Measurements from ENCODE around the gene TKFC. TPM values are rescaled to one million over a fixed set of nuclear protein-coding genes. Genes with fewer than 3 reads are reported as not detected.

TKFC gene
- total RNA-seq, 4 donors from 2014 or later, result 32.9 to 103 (median 40.4) TPM

DNA sequence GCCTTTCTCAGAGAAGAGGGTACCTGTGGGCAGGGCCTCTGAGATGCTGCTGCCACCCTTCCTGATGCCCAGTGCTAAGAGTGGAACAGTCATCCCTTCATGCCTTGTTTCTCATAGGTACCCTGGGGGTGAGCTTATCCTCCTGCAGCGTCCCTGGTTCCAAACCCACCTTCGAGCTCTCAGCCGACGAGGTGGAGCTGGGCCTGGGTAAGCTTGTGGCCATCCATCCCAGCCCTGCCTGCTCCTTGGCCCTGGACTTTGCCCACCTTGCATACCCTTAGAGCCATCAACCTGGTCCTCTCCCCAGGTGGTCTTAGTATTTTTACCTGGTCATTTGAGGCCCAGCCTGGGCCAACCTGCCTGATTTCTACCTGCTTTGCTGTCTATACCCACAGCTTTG is 8.7 kb downstream of the TKFC start:
- WGBS, 2 donors (ENCODE audit: low coverage in 1 of 2), result 100% methylated on average over 4 of the region's 4 CpGs; no CpG with 5 or more reads in 1 of the 2 donors
- no peaks in the 10 kb centered on the region for H3K36me3 ChIP-seq

DNA sequence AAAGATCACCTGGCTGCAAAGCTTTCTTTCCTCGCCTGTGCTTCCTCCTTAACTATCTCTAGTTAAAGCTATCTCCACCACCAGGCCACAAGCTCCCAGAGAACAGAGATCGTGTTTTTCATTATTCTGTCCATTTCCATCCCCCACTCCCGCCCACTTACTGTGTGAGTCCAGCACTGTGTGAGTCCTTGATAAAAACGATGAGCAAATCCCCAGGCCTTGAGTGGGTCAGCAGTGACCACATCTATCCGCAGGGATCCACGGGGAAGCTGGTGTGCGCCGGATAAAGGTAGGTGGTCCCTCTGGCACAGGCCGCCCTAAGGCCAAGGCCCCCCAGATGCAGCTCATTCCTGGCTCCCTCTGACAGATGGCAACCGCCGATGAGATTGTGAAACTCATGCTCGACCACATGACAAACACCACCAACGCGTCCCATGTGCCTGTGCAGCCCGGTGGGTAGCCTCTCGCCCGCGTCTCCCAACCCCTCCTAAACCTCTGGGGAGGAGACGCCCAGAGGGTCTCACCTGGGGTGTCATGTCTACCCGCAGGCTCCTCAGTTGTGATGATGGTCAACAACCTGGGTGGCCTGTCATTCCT is 9.3 kb downstream of the TKFC start:
- Histone ChIP-seq H3K4me3 (no peak overlapping the region), H3K9me3 (no peaks in the 10 kb centered on the region), H3K36me3 (no peaks in the 10 kb centered on the region), H3K27ac (no peak overlapping the region), H3K27me3 (no peaks in the 10 kb centered on the region), H3K4me1 (peaks cover 0 to 14% (median 7%) of the 10 kb centered on the region in 4 donors)
- TF ChIP-seq CTCF (IDR thresholded peaks at IDR 0.05), result no peak
- no peak for TF ChIP-seq EP300 (IDR thresholded peaks at IDR 0.05; ENCODE audit: low read depth)
- no peak for TF ChIP-seq POLR2A (IDR thresholded peaks at IDR 0.05)
- no peak for TF ChIP-seq POLR2AphosphoS5 (IDR thresholded peaks at IDR 0.05)
- 90 to 93% methylated on average over 5 to 20 of the region's 20 CpGs for WGBS, 2 donors (ENCODE audit: low coverage in 1 of 2)
- DNase-seq, result no peak
- intact Hi-C loops (cut with DNase I; ENCODE audit: low total_unique reads) (no loop called here), in situ Hi-C loops (cut with MboI; ENCODE audit: low pct_ligation_motif_present in 1 of 4, low pct_unique_long_range_greater_than_20kb in 1 of 4, low sequenced_read_pairs in 3 of 4) (loop anchor here in 1 of 4 donors (25.0 kb wide), 1 partner anchor 505 kb away; the partner anchor contains the start of gene CCDC86)

More for the DNA sequence above, 8.7 kb downstream of the TKFC start:
- DNase-seq, result no peak
- H3K27ac ChIP-seq, result no peak overlapping the region
- H3K4me1 ChIP-seq, result peaks cover 0 to 10% (median 4%) of the 10 kb centered on the region in 4 donors
- TF ChIP-seq POLR2AphosphoS5 (IDR thresholded peaks at IDR 0.05), result no peak
- TF ChIP-seq EP300 (IDR thresholded peaks at IDR 0.05; ENCODE audit: low read depth), result no peak
- TF ChIP-seq CTCF (IDR thresholded peaks at IDR 0.05), result no peak
- TF ChIP-seq POLR2A (IDR thresholded peaks at IDR 0.05), result no peak
- in situ Hi-C loops (cut with MboI; ENCODE audit: low pct_ligation_motif_present in 1 of 4, low pct_unique_long_range_greater_than_20kb in 1 of 4, low sequenced_read_pairs in 3 of 4), result loop anchor here in 1 of 4 donors (25.0 kb wide), 1 partner anchor 504 kb away; the partner anchor contains the start of gene CCDC86
- no peaks in the 10 kb centered on the region for H3K27me3 ChIP-seq
- intact Hi-C loops (cut with DNase I; ENCODE audit: low total_unique reads), result no loop called here
- H3K9me3 ChIP-seq, result no peaks in the 10 kb centered on the region
- H3K4me3 ChIP-seq, result no peak overlapping the region

- 81 to 95% methylated on average over 5 to 27 of the region's 29 CpGs for WGBS, 2 donors (ENCODE audit: low coverage in 1 of 2)
- intact Hi-C loops (cut with DNase I; ENCODE audit: low total_unique reads) (no loop called here), in situ Hi-C loops (cut with MboI; ENCODE audit: low pct_ligation_motif_present in 1 of 4, low pct_unique_long_range_greater_than_20kb in 1 of 4, low sequenced_read_pairs in 3 of 4) (loop anchor here in 1 of 4 donors (25.0 kb wide), 1 partner anchor 507 kb away; the partner anchor contains the start of gene CCDC86)
- peaks cover 0 to 5% (median under 1%) of the 10 kb centered on the region in 4 donors for H3K36me3 ChIP-seq
- no peak for DNase-seq
- no peak overlapping the region for H3K27ac ChIP-seq
- H3K27me3 ChIP-seq, result no peaks in the 10 kb centered on the region
- peaks cover 0 to 14% (median 7%) of the 10 kb centered on the region in 4 donors for H3K4me1 ChIP-seq
- TF ChIP-seq POLR2A (IDR thresholded peaks at IDR 0.05) (no peak), POLR2AphosphoS5 (IDR thresholded peaks at IDR 0.05) (no peak), CTCF (IDR thresholded peaks at IDR 0.05) (no peak), EP300 (IDR thresholded peaks at IDR 0.05; ENCODE audit: low read depth) (no peak)
- no peak overlapping the region for H3K4me3 ChIP-seq
- H3K9me3 ChIP-seq, result no peaks in the 10 kb centered on the region
These were observed 11.0 kb downstream of the TKFC start for GRCh38 chr11:61343792-61344745.

- 80% methylated on average over 2 of the region's 4 CpGs; no CpG with 5 or more reads in 1 of the 2 donors for WGBS, 2 donors (ENCODE audit: low coverage in 1 of 2)
- Histone ChIP-seq H3K9me3 (no peaks in the 10 kb centered on the region), H3K36me3 (peaks cover 0 to 11% (median 4%) of the 10 kb centered on the region in 4 donors), H3K4me3 (no peak overlapping the region), H3K27ac (no peak overlapping the region), H3K4me1 (peaks cover 0 to 14% (median 7%) of the 10 kb centered on the region in 4 donors), H3K27me3 (no peaks in the 10 kb centered on the region)
- DNase-seq, result no peak
- intact Hi-C loops (cut with DNase I; ENCODE audit: low total_unique reads), result no loop called here
- TF ChIP-seq POLR2A (IDR thresholded peaks at IDR 0.05) (no peak), EP300 (IDR thresholded peaks at IDR 0.05; ENCODE audit: low read depth) (no peak), POLR2AphosphoS5 (IDR thresholded peaks at IDR 0.05) (no peak), CTCF (IDR thresholded peaks at IDR 0.05) (no peak)
- in situ Hi-C loops (cut with MboI; ENCODE audit: low pct_ligation_motif_present in 1 of 4, low pct_unique_long_range_greater_than_20kb in 1 of 4, low sequenced_read_pairs in 3 of 4), result loop anchor here in 1 of 4 donors (25.0 kb wide), 1 partner anchor 508 kb away; the partner anchor contains the start of gene CCDC86
These were observed 12.2 kb downstream of the TKFC start for GRCh38 chr11:61345170-61345610.
